IMR-90 (cell line): Measurements from ENCODE around the gene FXYD6. TPM values are rescaled to one million over a fixed set of nuclear protein-coding genes. Genes with fewer than 3 reads are reported as not detected.

Source experiments
- ATAC-seq: fragments of 200-7000 bp; cut with Tn5 transposase; 2 replicates; pipeline ENCODE4 v1.9.1; 2020; ENCODE audit warnings: low read depth, mild to moderate bottlenecking, moderate library complexity
- BruUV-seq: library from RNA; stranded (reverse); fragments of 400-500 nt; replicated peaks from 2 replicates; lab custom pipeline; 2021; lab: Mats Ljungman, UMichigan
- CTCF ChIA-PET: fragments of 300-600 bp; formaldehyde crosslinking; extraction: SDS; loops from one replicate; lab custom pipeline; 2021; ENCODE audit warnings: antibody characterized with exemption; lab: Yijun Ruan, JAX
- POLR2A ChIA-PET: fragments of 300-600 bp; sonication (Branson Sonifier 250); formaldehyde crosslinking; loops from one replicate; lab custom pipeline; 2022; ENCODE audit warnings: antibody characterized with exemption; ENCODE audit not compliant: unreplicated experiment; lab: Charles Lee
- DNase-seq: peaks from one replicate; pipeline ENCODE4 v3.0.0; 2013
- H2AFZ ChIP-seq: replicated peaks from 2 replicates; pipeline ENCODE3; 2013; ENCODE audit warnings: low read length, mild to moderate bottlenecking; ENCODE audit not compliant: poor library complexity
- H2AK5ac ChIP-seq: 2 replicates; pipeline ENCODE4 v1.6.1; 2013; ENCODE audit warnings: low read depth, low read length, inconsistent platforms
- H2AK9ac ChIP-seq: replicated peaks from 2 replicates; pipeline ENCODE3; 2013; ENCODE audit warnings: mild to moderate bottlenecking, low read depth, low read length, moderate library complexity; ENCODE audit not compliant: poor library complexity
- H2BK120ac ChIP-seq: 2 replicates; pipeline ENCODE4 v1.6.1; 2013; ENCODE audit warnings: low read depth, low read length, inconsistent platforms
- H2BK15ac ChIP-seq: 3 replicates; pipeline ENCODE4 v1.6.1; 2013; ENCODE audit warnings: low read depth, low read length, inconsistent platforms
- H2BK20ac ChIP-seq: 2 replicates; pipeline ENCODE4 v1.6.1; 2013; ENCODE audit warnings: low read depth, mild to moderate bottlenecking, inconsistent platforms, low read length, moderate library complexity
- H2BK5ac ChIP-seq: 2 replicates; pipeline ENCODE4 v1.6.1; 2013; ENCODE audit warnings: mild to moderate bottlenecking, low read depth, low read length, inconsistent platforms; ENCODE audit not compliant: poor library complexity, severe bottlenecking
- H3K14ac ChIP-seq: replicated peaks from 2 replicates; pipeline ENCODE4 v1.6.1; 2013; ENCODE audit warnings: low read depth, low read length, inconsistent platforms
- H3K18ac ChIP-seq: 2 replicates; pipeline ENCODE4 v1.6.1; 2013; ENCODE audit warnings: low read depth, low read length, control low read depth
- H3K23ac ChIP-seq: 2 replicates; pipeline ENCODE4 v1.6.1; 2013; ENCODE audit warnings: low read depth, low read length, inconsistent platforms
- H3K27ac ChIP-seq: 2 replicates; pipeline ENCODE4 v1.5.1; 2013; ENCODE audit warnings: mild to moderate bottlenecking, control low read depth, low read length; ENCODE audit not compliant: insufficient read depth
- H3K27me3 ChIP-seq: 2 replicates; pipeline ENCODE4 v1.6.1; 2013; ENCODE audit warnings: low read length; ENCODE audit not compliant: control insufficient read depth, insufficient read depth
- H3K36me3 ChIP-seq: 2 replicates; pipeline ENCODE4 v1.6.1; 2013; ENCODE audit warnings: low read length, mixed read lengths; ENCODE audit not compliant: control insufficient read depth, insufficient read depth
- H3K4ac ChIP-seq: 2 replicates; pipeline ENCODE4 v1.6.1; 2013; ENCODE audit warnings: low read depth, low read length, inconsistent platforms
- H3K4me1 ChIP-seq: 2 replicates; pipeline ENCODE4 v1.6.1; 2013; ENCODE audit warnings: low read length, mixed read lengths; ENCODE audit not compliant: control insufficient read depth, insufficient read depth
- H3K4me2 ChIP-seq: 2 replicates; pipeline ENCODE4 v1.6.1; 2013; ENCODE audit warnings: low read depth, mild to moderate bottlenecking, control low read depth, low read length, moderate library complexity
- H3K4me3 ChIP-seq: 2 replicates; pipeline ENCODE4 v1.5.1; 2013; ENCODE audit warnings: low read depth, mild to moderate bottlenecking, control low read depth, low read length, moderate library complexity; ENCODE audit not compliant: insufficient read depth
- H3K56ac ChIP-seq: 2 replicates; pipeline ENCODE4 v1.6.1; 2013; ENCODE audit warnings: low read length, inconsistent platforms; ENCODE audit not compliant: insufficient read depth; ENCODE audit errors: extremely low read depth
- H3K79me1 ChIP-seq, 2 experiments: 2 replicates each; pipeline ENCODE4 v1.6.1; 2013; ENCODE audit warnings: low read length in 2 of 2, inconsistent platforms in 1 of 2, low read depth in 1 of 2
- H3K9ac ChIP-seq: 2 replicates; pipeline ENCODE4 v1.6.1; 2013; ENCODE audit warnings: low read depth, low read length, control low read depth
- H3K9me1 ChIP-seq: 2 replicates; pipeline ENCODE4 v1.6.1; 2013; ENCODE audit warnings: low read length, inconsistent platforms; ENCODE audit not compliant: insufficient read depth
- H3K9me3 ChIP-seq: 2 replicates; pipeline ENCODE4 v1.6.1; 2013; ENCODE audit warnings: low read length; ENCODE audit not compliant: control insufficient read depth, insufficient read depth
- H4K20me1 ChIP-seq: 2 replicates; pipeline ENCODE4 v1.6.1; 2013; ENCODE audit warnings: low read length, inconsistent platforms; ENCODE audit not compliant: insufficient read depth
- H4K5ac ChIP-seq: 2 replicates; pipeline ENCODE4 v1.6.1; 2013; ENCODE audit warnings: mild to moderate bottlenecking, low read depth, low read length, control low read depth
- H4K8ac ChIP-seq, 2 experiments: 2 replicates each; pipeline ENCODE4 v1.6.1; 2013; ENCODE audit warnings: low read depth in 2 of 2, low read length in 2 of 2, control low read depth in 1 of 2, inconsistent platforms in 1 of 2
- H4K91ac ChIP-seq: 2 replicates; pipeline ENCODE4 v1.6.1; 2013; ENCODE audit warnings: low read depth, low read length, inconsistent platforms; ENCODE audit not compliant: insufficient read depth
- BHLHE40 ChIP-seq: fragments of 150-350 bp; IDR thresholded peaks from 2 replicates; pipeline ENCODE4 v1.6.1; 2016; ENCODE audit warnings: mild to moderate bottlenecking, low read depth, low read length
- CEBPB ChIP-seq: IDR thresholded peaks from 2 replicates; pipeline ENCODE4 v1.6.1; 2012; ENCODE audit warnings: low read depth, low read length, improper control_type of control experiment
- CHD1 ChIP-seq: IDR thresholded peaks from 2 replicates; pipeline ENCODE4 v1.6.1; 2012; ENCODE audit warnings: low read depth, low read length, improper control_type of control experiment
- FOS ChIP-seq: fragments of 150-350 bp; IDR thresholded peaks from 2 replicates; pipeline ENCODE4 v1.6.1; 2016; ENCODE audit warnings: low read depth, low read length
- MAFK ChIP-seq: IDR thresholded peaks from 2 replicates; pipeline ENCODE4 v1.6.1; 2012; ENCODE audit warnings: low read depth, low read length, improper control_type of control experiment
- MAZ ChIP-seq: IDR thresholded peaks from 2 replicates; pipeline ENCODE4 v1.6.1; 2012; ENCODE audit warnings: low read depth, mild to moderate bottlenecking, low read length, improper control_type of control experiment, moderate library complexity, borderline replicate concordance
- MXI1 ChIP-seq: IDR thresholded peaks from 2 replicates; pipeline ENCODE4 v1.6.1; 2012; ENCODE audit warnings: low read depth, mild to moderate bottlenecking, low read length, moderate library complexity, borderline replicate concordance
- NFE2L2 ChIP-seq: fragments of 150-350 bp; IDR thresholded peaks from 2 replicates; pipeline ENCODE4 v1.6.1; 2016; ENCODE audit warnings: low read depth, mild to moderate bottlenecking, low read length
- POLR2A ChIP-seq: IDR thresholded peaks from 2 replicates; pipeline ENCODE4 v1.6.1; 2012; ENCODE audit warnings: mild to moderate bottlenecking, low read depth, low read length
- RAD21 ChIP-seq: IDR thresholded peaks from 2 replicates; pipeline ENCODE4 v1.6.1; 2012; ENCODE audit warnings: low read length, improper control_type of control experiment
- RCOR1 ChIP-seq: IDR thresholded peaks from 2 replicates; pipeline ENCODE4 v1.6.1; 2012; ENCODE audit warnings: mild to moderate bottlenecking, low read length, improper control_type of control experiment; ENCODE audit not compliant: insufficient replicate concordance
- RFX5 ChIP-seq: IDR thresholded peaks from 2 replicates; pipeline ENCODE4 v1.8.0; 2012; ENCODE audit warnings: low read depth, mild to moderate bottlenecking, low read length, moderate library complexity
- SMC3 ChIP-seq: fragments of 150-350 bp; IDR thresholded peaks from 2 replicates; pipeline ENCODE4 v1.6.1; 2016; ENCODE audit warnings: low read depth, mild to moderate bottlenecking, antibody characterized with exemption, low read length, moderate library complexity
- WGBS, 2 experiments: methylation state at CpG; one replicate each; pipeline versions ENCODE4 v1.1.5 to v1.1.7; 2013; ENCODE audit warnings: missing lambda C conversion rate in 2 of 2; ENCODE audit not compliant: insufficient read length in 1 of 2; ENCODE audit errors: extremely low coverage in 2 of 2; 5-methylcytosine and 5-hydroxymethylcytosine counted together
- dilution Hi-C: fragments of 300-500 bp; cut with HindIII; formaldehyde crosslinking; loops from one replicate; pipeline ENCODE4 v1.14.3; 2018; ENCODE audit warnings: low sequenced_read_pairs; ENCODE audit not compliant: unreplicated experiment
- in situ Hi-C: fragments of 300-500 bp; cut with MboI; formaldehyde crosslinking; loops from 3 replicates; pipeline ENCODE4 v1.14.3; 2019; ENCODE audit warnings: low sequenced_read_pairs, inconsistent platforms, mixed read lengths
- intact Hi-C: fragments of 100-400 bp; cut with micrococcal nuclease; formaldehyde crosslinking; loops from 2 replicates; pipeline ENCODE4 v1.10.0; 2022
- polyA plus RNA-seq, 3 experiments: library from polyadenylated mRNA; depleted of rRNA; stranded (reverse); fragments of >200 nt; gene quantifications; 2 replicates each; pipeline ENCODE4 v1.2.3, GENCODE V29; 2012; ENCODE audit warnings: low replicate concordance in 1 of 3
- total RNA-seq: library from RNA; depleted of rRNA; stranded (reverse); fragments of >200 nt; gene quantifications from 2 replicates; pipeline ENCODE4 v1.2.3, GENCODE V29; 2012
- TF ChIP-seq, protein P1 (sequence below): conservative IDR thresholded peaks from 2 replicates; pipeline ENCODE4 v1.5.1; 2012; ENCODE audit warnings: mild to moderate bottlenecking, low read depth, low read length, improper control_type of control experiment
- TF ChIP-seq, protein P2 (sequence below): fragments of 150-350 bp; IDR thresholded peaks from 2 replicates; pipeline ENCODE4 v1.6.1; 2016; ENCODE audit warnings: low read depth, mild to moderate bottlenecking, low read length, moderate library complexity, borderline replicate concordance
- TF ChIP-seq, protein P3 (sequence below): fragments of 150-350 bp; IDR thresholded peaks from 2 replicates; pipeline ENCODE4 v1.6.1; 2017; ENCODE audit warnings: mild to moderate bottlenecking, antibody characterized with exemption, low read length, low read depth

The FXYD6 gene
- total and polyA plus RNA-seq, 2 of the 4 experiments (the other 2 are of a cell fraction) = 0.32 TPM; not detected in 1

DNA sequence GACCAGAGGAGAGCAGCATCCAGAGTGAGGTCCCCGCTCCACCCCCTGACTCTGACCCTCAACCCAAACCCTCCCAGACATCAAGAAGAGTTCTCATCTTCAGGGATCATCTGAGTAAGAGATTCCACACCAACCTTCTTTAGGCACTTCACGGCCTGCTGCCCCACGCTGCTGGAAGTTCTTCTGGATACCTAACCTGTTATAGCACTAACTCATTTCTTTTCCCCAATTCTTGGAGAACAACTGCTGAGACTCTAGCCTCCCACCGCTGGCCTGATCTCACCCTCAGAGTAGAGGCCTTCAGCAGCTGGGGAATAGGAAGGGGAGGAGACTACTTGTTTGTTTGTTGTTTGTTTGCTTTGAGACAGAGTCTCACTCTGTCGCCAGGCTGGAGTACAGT, 45.4 kb upstream of the FXYD6 start:
- CTCF ChIA-PET = no interaction called here
- no peak for ATAC-seq
- H4K5ac ChIP-seq = no peak overlapping the region

More for the DNA sequence above, 45.4 kb upstream of the FXYD6 start:
- Histone ChIP-seq H4K20me1 (no peaks in the 10 kb centered on the region), H3K79me1 (no peaks in the 10 kb centered on the region), H3K36me3 (no peaks in the 10 kb centered on the region), H3K4ac (no peak overlapping the region), H4K91ac (no peak overlapping the region), H3K9me1 (no peaks in the 10 kb centered on the region), H3K4me1 (no peaks in the 10 kb centered on the region), H2AK5ac (no peak overlapping the region), H3K4me3 (no peak overlapping the region), H2BK15ac (no peak overlapping the region), H2BK120ac (no peak overlapping the region), H3K18ac (no peak overlapping the region), H3K14ac (no peak overlapping the region), H2BK5ac (no peak overlapping the region), H3K27me3 (peaks cover under 1% of the 10 kb centered on the region), H2AK9ac (no peak overlapping the region), H3K9me3 (no peaks in the 10 kb centered on the region), H4K8ac (no peak overlapping the region), H3K27ac (no peak overlapping the region), H2BK20ac (no peak overlapping the region), H3K56ac (no peak overlapping the region), H3K23ac (no peak overlapping the region), H3K4me2 (no peak overlapping the region), H3K9ac (no peak overlapping the region), H2AFZ (no peak overlapping the region)
- in situ Hi-C loops (no loop called here), dilution Hi-C loops (no loop called here), intact Hi-C loops (no loop called here)
- WGBS, 2 experiments = no CpG with 5 or more reads among the region's 5 CpGs
- no peak for DNase-seq
- TF ChIP-seq MAFK (no peak), NFE2L2 (no peak), MAZ (no peak), POLR2A (no peak), FOS (no peak), RAD21 (no peak), RCOR1 (no peak), SMC3 (no peak), BHLHE40 (no peak), CEBPB (no peak), CHD1 (no peak), RFX5 (no peak), MXI1 (no peak)
- TF ChIP-seq, protein P1, sequence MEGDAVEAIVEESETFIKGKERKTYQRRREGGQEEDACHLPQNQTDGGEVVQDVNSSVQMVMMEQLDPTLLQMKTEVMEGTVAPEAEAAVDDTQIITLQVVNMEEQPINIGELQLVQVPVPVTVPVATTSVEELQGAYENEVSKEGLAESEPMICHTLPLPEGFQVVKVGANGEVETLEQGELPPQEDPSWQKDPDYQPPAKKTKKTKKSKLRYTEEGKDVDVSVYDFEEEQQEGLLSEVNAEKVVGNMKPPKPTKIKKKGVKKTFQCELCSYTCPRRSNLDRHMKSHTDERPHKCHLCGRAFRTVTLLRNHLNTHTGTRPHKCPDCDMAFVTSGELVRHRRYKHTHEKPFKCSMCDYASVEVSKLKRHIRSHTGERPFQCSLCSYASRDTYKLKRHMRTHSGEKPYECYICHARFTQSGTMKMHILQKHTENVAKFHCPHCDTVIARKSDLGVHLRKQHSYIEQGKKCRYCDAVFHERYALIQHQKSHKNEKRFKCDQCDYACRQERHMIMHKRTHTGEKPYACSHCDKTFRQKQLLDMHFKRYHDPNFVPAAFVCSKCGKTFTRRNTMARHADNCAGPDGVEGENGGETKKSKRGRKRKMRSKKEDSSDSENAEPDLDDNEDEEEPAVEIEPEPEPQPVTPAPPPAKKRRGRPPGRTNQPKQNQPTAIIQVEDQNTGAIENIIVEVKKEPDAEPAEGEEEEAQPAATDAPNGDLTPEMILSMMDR = no peak
- TF ChIP-seq, protein P2, sequence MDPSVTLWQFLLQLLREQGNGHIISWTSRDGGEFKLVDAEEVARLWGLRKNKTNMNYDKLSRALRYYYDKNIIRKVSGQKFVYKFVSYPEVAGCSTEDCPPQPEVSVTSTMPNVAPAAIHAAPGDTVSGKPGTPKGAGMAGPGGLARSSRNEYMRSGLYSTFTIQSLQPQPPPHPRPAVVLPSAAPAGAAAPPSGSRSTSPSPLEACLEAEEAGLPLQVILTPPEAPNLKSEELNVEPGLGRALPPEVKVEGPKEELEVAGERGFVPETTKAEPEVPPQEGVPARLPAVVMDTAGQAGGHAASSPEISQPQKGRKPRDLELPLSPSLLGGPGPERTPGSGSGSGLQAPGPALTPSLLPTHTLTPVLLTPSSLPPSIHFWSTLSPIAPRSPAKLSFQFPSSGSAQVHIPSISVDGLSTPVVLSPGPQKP = no peak
- TF ChIP-seq, protein P3, sequence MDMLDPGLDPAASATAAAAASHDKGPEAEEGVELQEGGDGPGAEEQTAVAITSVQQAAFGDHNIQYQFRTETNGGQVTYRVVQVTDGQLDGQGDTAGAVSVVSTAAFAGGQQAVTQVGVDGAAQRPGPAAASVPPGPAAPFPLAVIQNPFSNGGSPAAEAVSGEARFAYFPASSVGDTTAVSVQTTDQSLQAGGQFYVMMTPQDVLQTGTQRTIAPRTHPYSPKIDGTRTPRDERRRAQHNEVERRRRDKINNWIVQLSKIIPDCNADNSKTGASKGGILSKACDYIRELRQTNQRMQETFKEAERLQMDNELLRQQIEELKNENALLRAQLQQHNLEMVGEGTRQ = no peak
- BruUV-seq = no TSS peak
- POLR2A ChIA-PET = no interaction called here
